OCI-LY3 (cell line): Measurements from ENCODE around the gene MOB3B.

Experiments used
- H2AFZ ChIP-seq: fragments of 200-600, 300-600 bp; shearing (Covaris generic); 2 replicates; pipeline ENCODE4 v1.6.0; 2014; ENCODE audit warnings: antibody characterized with exemption, low read depth, low read length
- H3K27ac ChIP-seq: fragments of 200-600, 300-600 bp; sonication (generic); 2 replicates; pipeline ENCODE4 v1.5.1; 2014; ENCODE audit warnings: mild to moderate bottlenecking, low read length, moderate library complexity, mixed read lengths
- H3K27me3 ChIP-seq: fragments of 200-600, 300-600 bp; sonication (generic); 2 replicates; pipeline ENCODE4 v1.6.1; 2014; ENCODE audit warnings: low read depth, low read length, mixed read lengths
- H3K36me3 ChIP-seq: fragments of 200-600, 300-600 bp; sonication (generic); replicated peaks from 2 replicates; pipeline ENCODE3; 2014; ENCODE audit warnings: low read depth, low read length, mixed read lengths
- H3K4me1 ChIP-seq: fragments of 300-600, 200-600 bp; sonication (generic); 2 replicates; pipeline ENCODE4 v1.6.1; 2014; ENCODE audit warnings: low read length, mixed read lengths
- H3K4me2 ChIP-seq: fragments of 200-600, 300-600 bp; sonication (generic); 2 replicates; pipeline ENCODE4 v1.6.1; 2014; ENCODE audit warnings: low read length, mixed read lengths
- H3K4me3 ChIP-seq: fragments of 300-600, 200-600 bp; sonication (generic); 2 replicates; pipeline ENCODE4 v1.5.1; 2014; ENCODE audit warnings: antibody characterized with exemption, mild to moderate bottlenecking, low read length, moderate library complexity
- H3K79me2 ChIP-seq: fragments of 300-600, 200-600 bp; shearing (Covaris generic); 2 replicates; pipeline ENCODE4 v1.6.1; 2014; ENCODE audit warnings: mild to moderate bottlenecking, low read length, mixed read lengths
- H3K9ac ChIP-seq: fragments of 300-600, 200-600 bp; shearing (Covaris generic); 2 replicates; pipeline ENCODE4 v1.6.0; 2014; ENCODE audit warnings: mild to moderate bottlenecking, low read length, moderate library complexity
- H3K9me3 ChIP-seq: fragments of 200-600, 300-600 bp; shearing (Covaris generic); 2 replicates; pipeline ENCODE4 v1.6.1; 2014; ENCODE audit warnings: low read length, mixed read lengths; ENCODE audit not compliant: insufficient read depth
- H4K20me1 ChIP-seq: fragments of 200-600, 300-600 bp; sonication (generic); 2 replicates; pipeline ENCODE4 v1.6.1; 2016; ENCODE audit warnings: low read length, mixed read lengths; ENCODE audit not compliant: insufficient read depth
- CTCF ChIP-seq: fragments of 200-600, 300-600 bp; sonication (generic); IDR thresholded peaks from 2 replicates; pipeline ENCODE4 v1.5.1; 2014; ENCODE audit warnings: antibody characterized with exemption, low read length, low read depth
- EZH2phosphoT487 ChIP-seq: fragments of 200-600 bp; shearing (Covaris generic); IDR thresholded peaks from 2 replicates; pipeline ENCODE4 v1.6.1; 2018; ENCODE audit warnings: antibody characterized with exemption, mixed run types, low read depth

The MOB3B gene

GRCh38 chr9:27462434-27462833 is 67.2 kb downstream of the MOB3B start:
- H3K4me2 ChIP-seq, result no peak overlapping the region

DNA sequence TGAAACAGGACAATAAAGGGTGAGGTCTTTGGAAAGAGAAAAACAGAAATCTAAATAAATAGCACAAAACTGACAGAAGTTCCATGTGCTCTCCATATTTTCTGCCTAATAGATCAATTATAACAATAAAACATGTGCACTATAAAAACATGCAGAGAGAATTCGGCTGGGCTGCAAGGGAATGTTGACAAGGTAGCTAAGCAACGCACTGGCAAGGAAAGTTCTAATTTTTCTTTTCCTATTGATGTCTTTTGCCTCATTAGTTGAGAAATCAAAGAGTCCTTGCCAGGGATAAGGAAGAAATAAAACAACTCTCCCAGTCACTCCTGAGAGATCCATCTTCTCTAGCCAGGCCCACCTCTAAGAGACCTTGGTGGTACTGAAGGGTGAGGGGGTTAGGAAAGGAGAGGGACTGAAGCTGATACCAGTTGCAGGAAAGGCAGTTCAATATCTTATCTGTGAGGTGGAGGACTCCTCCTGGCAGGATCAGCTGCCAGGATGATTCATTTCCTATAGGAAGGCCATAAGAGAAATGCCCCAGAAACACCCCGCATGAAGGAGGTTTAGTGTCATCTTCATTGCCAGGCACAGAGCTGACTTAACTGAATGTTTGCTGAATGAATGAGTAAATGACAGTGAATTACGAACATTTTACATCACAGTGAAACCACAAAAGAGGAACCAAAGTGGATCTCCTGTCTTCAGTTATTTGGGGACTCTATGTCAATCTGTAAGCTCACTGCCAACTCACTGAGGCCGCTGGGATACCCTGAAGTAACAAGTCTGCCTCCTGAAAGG is 69.2 kb downstream of the MOB3B start:
- H3K27ac ChIP-seq, result no peak overlapping the region
- H3K4me2 ChIP-seq, result peak overlapping the region; percentile 20
- no peaks in the 10 kb centered on the region for H3K36me3 ChIP-seq
- H2AFZ ChIP-seq, result no peak overlapping the region
- no peaks in the 10 kb centered on the region for H3K9me3 ChIP-seq
- peaks cover 55% of the 10 kb centered on the region for H3K27me3 ChIP-seq
- H4K20me1 ChIP-seq, result peaks cover 5% of the 10 kb centered on the region; the same call in 1 of the 2 replicates
- H3K4me1 ChIP-seq, result peaks cover 11% of the 10 kb centered on the region
- no peak for TF ChIP-seq CTCF
- no peak for TF ChIP-seq EZH2phosphoT487
- H3K9ac ChIP-seq, result no peak overlapping the region
- H3K79me2 ChIP-seq, result no peaks in the 10 kb centered on the region
- H3K4me3 ChIP-seq, result no peak overlapping the region

More at GRCh38 chr9:27462434-27462833, 67.2 kb downstream of the MOB3B start:
- Histone ChIP-seq H3K79me2 (no peaks in the 10 kb centered on the region), H3K9me3 (no peaks in the 10 kb centered on the region), H4K20me1 (peaks cover 5% of the 10 kb centered on the region; the same call in 1 of the 2 replicates), H3K36me3 (no peaks in the 10 kb centered on the region), H3K4me3 (no peak overlapping the region), H3K4me1 (peaks cover 11% of the 10 kb centered on the region), H3K27ac (no peak overlapping the region), H2AFZ (no peak overlapping the region), H3K27me3 (peaks cover 48% of the 10 kb centered on the region), H3K9ac (no peak overlapping the region)
- TF ChIP-seq EZH2phosphoT487 (no peak), CTCF (no peak)

DNA sequence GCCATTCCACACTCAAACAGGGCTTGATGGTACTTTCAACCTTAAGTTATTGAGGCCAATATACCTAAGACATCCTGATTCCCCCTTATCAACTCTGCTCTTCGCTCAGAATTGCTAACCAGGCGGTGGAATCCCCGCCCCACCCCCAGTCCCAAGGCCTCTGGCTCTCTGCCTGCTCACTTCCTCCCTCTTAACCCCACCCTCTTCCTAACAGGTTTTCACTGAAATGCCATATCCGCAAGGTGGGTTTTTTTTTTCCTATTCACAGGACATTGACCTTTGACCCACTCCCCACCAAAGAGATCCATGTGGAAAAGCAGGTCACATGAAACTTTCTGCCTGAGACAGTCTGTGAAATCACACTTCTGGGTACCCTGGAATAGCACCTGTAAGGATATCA is 72.2 kb downstream of the MOB3B start:
- Histone ChIP-seq H3K9ac (no peak overlapping the region), H3K4me1 (peaks cover 11% of the 10 kb centered on the region), H3K79me2 (no peaks in the 10 kb centered on the region), H3K36me3 (no peaks in the 10 kb centered on the region), H3K9me3 (no peaks in the 10 kb centered on the region), H3K4me2 (no peak overlapping the region), H3K4me3 (no peak overlapping the region), H3K27me3 (peaks cover 59% of the 10 kb centered on the region), H4K20me1 (peaks cover 5% of the 10 kb centered on the region; the same call in 1 of the 2 replicates), H2AFZ (no peak overlapping the region), H3K27ac (no peak overlapping the region)
- TF ChIP-seq EZH2phosphoT487, result no peak
- no peak for TF ChIP-seq CTCF

DNA sequence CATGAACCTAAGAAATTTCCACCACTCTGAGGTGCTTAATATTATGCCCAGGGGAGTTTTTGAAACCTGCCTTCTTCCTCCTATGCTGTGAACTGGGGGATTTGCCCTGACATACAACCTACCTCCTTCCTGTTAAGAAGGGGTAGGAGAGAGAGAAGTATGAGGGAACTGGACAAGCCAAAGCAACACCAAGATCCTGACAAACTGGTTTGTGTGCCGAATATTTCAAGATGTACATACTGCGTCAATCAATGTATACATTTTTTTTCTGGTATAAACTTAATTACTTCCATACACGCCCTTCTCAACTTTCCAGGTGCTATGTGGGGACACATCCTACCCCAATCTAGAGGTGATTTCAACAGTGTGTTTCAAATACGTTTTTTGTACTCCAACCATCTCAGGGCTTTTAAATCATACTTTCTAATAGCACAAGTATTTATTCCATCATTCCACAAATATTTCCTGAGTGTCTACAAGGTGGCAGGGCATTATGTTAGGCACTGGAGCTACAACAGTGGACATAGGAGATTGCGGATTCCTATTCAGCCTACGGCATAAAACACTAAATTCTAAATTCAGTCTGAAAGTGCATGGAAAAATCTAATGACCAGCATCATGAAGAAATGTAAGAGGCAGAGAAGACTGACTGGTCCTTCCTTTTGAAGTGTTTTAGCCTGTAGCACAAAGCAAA is 75.6 kb downstream of the MOB3B start:
- TF ChIP-seq EZH2phosphoT487, result no peak
- no peak for TF ChIP-seq CTCF
- Histone ChIP-seq H3K9me3 (no peaks in the 10 kb centered on the region), H4K20me1 (no peaks in the 10 kb centered on the region), H2AFZ (no peak overlapping the region), H3K4me3 (no peak overlapping the region), H3K36me3 (no peaks in the 10 kb centered on the region), H3K9ac (no peak overlapping the region), H3K27me3 (peaks cover 48% of the 10 kb centered on the region), H3K79me2 (no peaks in the 10 kb centered on the region), H3K4me2 (no peak overlapping the region), H3K4me1 (no peaks in the 10 kb centered on the region), H3K27ac (no peak overlapping the region)
